ENCODE measurements around the gene SLC7A8. TPM values are rescaled to one million over a fixed set of nuclear protein-coding genes. Genes with fewer than 3 reads are reported as not detected.

The SLC7A8 gene
- total RNA-seq, 1 donor from 2014 or later, result 28.3 TPM

- Mint-ChIP-seq H3K9me3 (ENCODE audit: low read depth) (no peaks in the 10 kb centered on the region), H3K4me3 (ENCODE audit: low read depth) (no peak overlapping the region), H3K27me3 (peaks cover 19% of the 10 kb centered on the region), H3K36me3 (ENCODE audit: insufficient read depth) (no peaks in the 10 kb centered on the region), H3K4me1 (ENCODE audit: low read depth) (peaks cover 9% of the 10 kb centered on the region), H3K27ac (no peak overlapping the region)
- no peak for TF ChIP-seq CTCF (IDR thresholded peaks at IDR 0.05; ENCODE audit: unreplicated experiment)
- DNase-seq (ENCODE audit: low spot score, unreplicated experiment), result no peak
Observed at GRCh38 chr14:23117371-23118020, 66.0 kb downstream of the SLC7A8 start.

- Mint-ChIP-seq H3K27me3 (peaks cover 19% of the 10 kb centered on the region), H3K4me3 (ENCODE audit: low read depth) (no peak overlapping the region), H3K36me3 (ENCODE audit: insufficient read depth) (no peaks in the 10 kb centered on the region), H3K4me1 (ENCODE audit: low read depth) (peaks cover 3% of the 10 kb centered on the region), H3K9me3 (ENCODE audit: low read depth) (no peaks in the 10 kb centered on the region), H3K27ac (no peak overlapping the region)
- no peak for TF ChIP-seq CTCF (IDR thresholded peaks at IDR 0.05; ENCODE audit: unreplicated experiment)
- DNase-seq (ENCODE audit: low spot score, unreplicated experiment), result no peak
Observed at GRCh38 chr14:23115918-23116317, 67.5 kb downstream of the SLC7A8 start.

- Mint-ChIP-seq H3K36me3 (ENCODE audit: insufficient read depth) (no peaks in the 10 kb centered on the region), H3K9me3 (ENCODE audit: low read depth) (no peaks in the 10 kb centered on the region), H3K4me1 (ENCODE audit: low read depth) (peaks cover 1% of the 10 kb centered on the region), H3K4me3 (ENCODE audit: low read depth) (no peak overlapping the region), H3K27ac (no peak overlapping the region), H3K27me3 (peaks cover 19% of the 10 kb centered on the region)
- DNase-seq (ENCODE audit: low spot score, unreplicated experiment), result no peak
- TF ChIP-seq CTCF (IDR thresholded peaks at IDR 0.05; ENCODE audit: unreplicated experiment), result no peak
Observed at GRCh38 chr14:23115039-23115731, 68.3 kb downstream of the SLC7A8 start.

- Mint-ChIP-seq H3K27ac (no peak overlapping the region), H3K27me3 (peaks cover 19% of the 10 kb centered on the region), H3K9me3 (ENCODE audit: low read depth) (no peaks in the 10 kb centered on the region), H3K4me1 (ENCODE audit: low read depth) (peaks cover 1% of the 10 kb centered on the region), H3K4me3 (ENCODE audit: low read depth) (no peak overlapping the region), H3K36me3 (ENCODE audit: insufficient read depth) (no peaks in the 10 kb centered on the region)
- no peak for DNase-seq (ENCODE audit: low spot score, unreplicated experiment)
- TF ChIP-seq CTCF (IDR thresholded peaks at IDR 0.05; ENCODE audit: unreplicated experiment), result no peak
Observed at GRCh38 chr14:23114669-23115038, 68.8 kb downstream of the SLC7A8 start.

- DNase-seq (ENCODE audit: low spot score, unreplicated experiment), result no peak
- H3K27me3 Mint-ChIP-seq, result peaks cover 19% of the 10 kb centered on the region
- H3K27ac Mint-ChIP-seq, result no peak overlapping the region
- no peaks in the 10 kb centered on the region for H3K36me3 Mint-ChIP-seq (ENCODE audit: insufficient read depth)
- H3K9me3 Mint-ChIP-seq (ENCODE audit: low read depth), result no peaks in the 10 kb centered on the region
- H3K4me3 Mint-ChIP-seq (ENCODE audit: low read depth), result no peak overlapping the region
- TF ChIP-seq CTCF (IDR thresholded peaks at IDR 0.05; ENCODE audit: unreplicated experiment), result no peak
- H3K4me1 Mint-ChIP-seq (ENCODE audit: low read depth), result peaks cover 1% of the 10 kb centered on the region
Observed at GRCh38 chr14:23114120-23114458, 69.4 kb downstream of the SLC7A8 start.

Measured in progenitor cell of endocrine pancreas (in vitro differentiated cells).